Smooth muscle cell (in vitro differentiated cells): ENCODE results near the gene SFMBT2. TPM values are rescaled to one million over a fixed set of nuclear protein-coding genes. Genes with fewer than 3 reads are reported as not detected.

ENCODE experiments used
- DNase-seq: peaks from one replicate; lab custom pipeline; 2025; ENCODE audit not compliant: unreplicated experiment; lab: John Stamatoyannopoulos, UW
- H2AFZ ChIP-seq: fragments of 200-600 bp; sonication (generic); 2 replicates; pipeline ENCODE4 v1.6.0; 2016; ENCODE audit warnings: antibody characterized with exemption, low read depth, mild to moderate bottlenecking
- H3F3A ChIP-seq: fragments of 200-600 bp; sonication (generic); 2 replicates; pipeline ENCODE4 v1.6.0; 2017; ENCODE audit warnings: antibody characterized with exemption, low read depth
- H3K27ac ChIP-seq: fragments of 200-600 bp; sonication (generic); 2 replicates; pipeline ENCODE4 v1.5.1; 2016; ENCODE audit warnings: low read depth, mild to moderate bottlenecking
- H3K27me3 ChIP-seq: fragments of 200-600 bp; sonication (generic); 2 replicates; pipeline ENCODE4 v1.6.1; 2016; ENCODE audit warnings: low read depth, mild to moderate bottlenecking
- H3K36me3 ChIP-seq: fragments of 200-600 bp; sonication (generic); 2 replicates; pipeline ENCODE4 v1.5.1; 2016; ENCODE audit warnings: low read depth
- H3K4me1 ChIP-seq: fragments of 200-600 bp; sonication (generic); 2 replicates; pipeline ENCODE4 v1.5.1; 2016; ENCODE audit warnings: low read depth
- H3K4me2 ChIP-seq: fragments of 200-600 bp; sonication (generic); 2 replicates; pipeline ENCODE4 v1.6.0; 2016; ENCODE audit warnings: mild to moderate bottlenecking
- H3K4me3 ChIP-seq: fragments of 200-600 bp; sonication (generic); 2 replicates; pipeline ENCODE4 v1.5.1; 2016; ENCODE audit warnings: mild to moderate bottlenecking
- H3K79me2 ChIP-seq: fragments of 200-600 bp; sonication (generic); 2 replicates; pipeline ENCODE4 v1.6.0; 2016; ENCODE audit warnings: low read depth, mild to moderate bottlenecking
- H3K9ac ChIP-seq: fragments of 200-600 bp; sonication (generic); 2 replicates; pipeline ENCODE4 v1.6.0; 2016; ENCODE audit warnings: low read depth
- H3K9me3 ChIP-seq: fragments of 200-600 bp; sonication (generic); replicated peaks from 2 replicates; pipeline ENCODE4 v1.5.1; 2016; ENCODE audit warnings: low read depth
- H4K20me1 ChIP-seq: fragments of 200-600 bp; sonication (generic); 2 replicates; pipeline ENCODE4 v1.6.0; 2016; ENCODE audit warnings: low read depth
- WGBS: methylation state at CpG from one replicate; pipeline ENCODE4 v1.1.7; 2016; ENCODE audit warnings: low lambda C conversion rate; 5-methylcytosine and 5-hydroxymethylcytosine counted together
- polyA plus RNA-seq: library from polyadenylated mRNA; unstranded; fragments of >200 nt; fragmentation: Nextera tagmentation; extraction: Ambion mirVana; gene quantifications from 2 replicates; pipeline ENCODE4 v1.2.1, GENCODE V29; 2016
- total RNA-seq: library from RNA; depleted of rRNA; stranded (reverse); fragments of >200 nt; gene quantifications from 2 replicates; pipeline ENCODE4 v1.2.3, GENCODE V29; 2014
- TF ChIP-seq, protein P1 (sequence below): fragments of 200-600 bp; sonication (generic); IDR thresholded peaks from 2 replicates; pipeline ENCODE4 v1.5.1; 2017; ENCODE audit warnings: borderline replicate concordance, mild to moderate bottlenecking, antibody characterized with exemption; ENCODE audit not compliant: insufficient read depth, poor library complexity, severe bottlenecking

The SFMBT2 gene
- total and polyA plus RNA-seq, 2 experiments from 2014 or later: 0.90 to 1.4 TPM

GRCh38 chr10:7199152-7199760 is 211.6 kb downstream of the SFMBT2 start:
- Histone ChIP-seq H3K27ac (no peak overlapping the region), H3K27me3 (no peaks in the 10 kb centered on the region), H3F3A (no peaks in the 10 kb centered on the region), H3K4me1 (no peaks in the 10 kb centered on the region), H3K4me2 (peak overlapping the region; percentile 9), H3K9me3 (no peaks in the 10 kb centered on the region), H3K4me3 (no peak overlapping the region), H3K9ac (no peak overlapping the region), H2AFZ (no peak overlapping the region), H3K36me3 (no peaks in the 10 kb centered on the region), H3K79me2 (no peaks in the 10 kb centered on the region), H4K20me1 (no peaks in the 10 kb centered on the region)
- TF ChIP-seq, protein P1, sequence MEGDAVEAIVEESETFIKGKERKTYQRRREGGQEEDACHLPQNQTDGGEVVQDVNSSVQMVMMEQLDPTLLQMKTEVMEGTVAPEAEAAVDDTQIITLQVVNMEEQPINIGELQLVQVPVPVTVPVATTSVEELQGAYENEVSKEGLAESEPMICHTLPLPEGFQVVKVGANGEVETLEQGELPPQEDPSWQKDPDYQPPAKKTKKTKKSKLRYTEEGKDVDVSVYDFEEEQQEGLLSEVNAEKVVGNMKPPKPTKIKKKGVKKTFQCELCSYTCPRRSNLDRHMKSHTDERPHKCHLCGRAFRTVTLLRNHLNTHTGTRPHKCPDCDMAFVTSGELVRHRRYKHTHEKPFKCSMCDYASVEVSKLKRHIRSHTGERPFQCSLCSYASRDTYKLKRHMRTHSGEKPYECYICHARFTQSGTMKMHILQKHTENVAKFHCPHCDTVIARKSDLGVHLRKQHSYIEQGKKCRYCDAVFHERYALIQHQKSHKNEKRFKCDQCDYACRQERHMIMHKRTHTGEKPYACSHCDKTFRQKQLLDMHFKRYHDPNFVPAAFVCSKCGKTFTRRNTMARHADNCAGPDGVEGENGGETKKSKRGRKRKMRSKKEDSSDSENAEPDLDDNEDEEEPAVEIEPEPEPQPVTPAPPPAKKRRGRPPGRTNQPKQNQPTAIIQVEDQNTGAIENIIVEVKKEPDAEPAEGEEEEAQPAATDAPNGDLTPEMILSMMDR: no peak
- DNase-seq: no peak
- 76% methylated on average over 3 of the region's 3 CpGs for WGBS

- TF ChIP-seq, protein P1: no peak
- DNase-seq: no peak
- no peaks in the 10 kb centered on the region for H3K4me1 ChIP-seq
- no peaks in the 10 kb centered on the region for H3K36me3 ChIP-seq
- H3K9ac ChIP-seq: no peak overlapping the region
- no peaks in the 10 kb centered on the region for H4K20me1 ChIP-seq
- no peaks in the 10 kb centered on the region for H3F3A ChIP-seq
- H3K9me3 ChIP-seq: no peaks in the 10 kb centered on the region
- H3K27ac ChIP-seq: no peak overlapping the region
- 87% methylated on average over 5 of the region's 5 CpGs for WGBS
- no peaks in the 10 kb centered on the region for H3K27me3 ChIP-seq
- no peaks in the 10 kb centered on the region for H3K79me2 ChIP-seq
- H2AFZ ChIP-seq: no peak overlapping the region
- no peak overlapping the region for H3K4me3 ChIP-seq
- no peak overlapping the region for H3K4me2 ChIP-seq
These were observed 214.6 kb downstream of the SFMBT2 start for GRCh38 chr10:7196284-7196683.

GRCh38 chr10:7195118-7195517 is 215.7 kb downstream of the SFMBT2 start:
- no peak for DNase-seq
- no peak overlapping the region for H3K4me2 ChIP-seq
- TF ChIP-seq, protein P1: no peak
- peaks cover 4% of the 10 kb centered on the region for H3K27me3 ChIP-seq
- H3K4me3 ChIP-seq: no peak overlapping the region
- H2AFZ ChIP-seq: no peak overlapping the region
- no peak overlapping the region for H3K9ac ChIP-seq
- H4K20me1 ChIP-seq: no peaks in the 10 kb centered on the region
- no peaks in the 10 kb centered on the region for H3F3A ChIP-seq
- 98% methylated on average over 6 of the region's 6 CpGs for WGBS
- H3K79me2 ChIP-seq: no peaks in the 10 kb centered on the region
- H3K9me3 ChIP-seq: no peaks in the 10 kb centered on the region
- no peak overlapping the region for H3K27ac ChIP-seq
- no peaks in the 10 kb centered on the region for H3K36me3 ChIP-seq
- H3K4me1 ChIP-seq: no peaks in the 10 kb centered on the region

GRCh38 chr10:7194571-7194970 is 216.3 kb downstream of the SFMBT2 start:
- WGBS: 98% methylated on average over 5 of the region's 5 CpGs
- TF ChIP-seq, protein P1: no peak
- H3K4me3 ChIP-seq: no peak overlapping the region

More at GRCh38 chr10:7194571-7194970, 216.3 kb downstream of the SFMBT2 start:
- Histone ChIP-seq H3K79me2 (no peaks in the 10 kb centered on the region), H3K9ac (no peak overlapping the region), H3K27ac (no peak overlapping the region), H2AFZ (no peak overlapping the region), H3K4me1 (no peaks in the 10 kb centered on the region), H4K20me1 (no peaks in the 10 kb centered on the region), H3F3A (no peaks in the 10 kb centered on the region), H3K36me3 (no peaks in the 10 kb centered on the region), H3K9me3 (no peaks in the 10 kb centered on the region), H3K27me3 (peaks cover 5% of the 10 kb centered on the region), H3K4me2 (no peak overlapping the region)
- no peak for DNase-seq
